GM12878 (cell line): ENCODE data around the gene B9D2. TPM values are rescaled to one million over a fixed set of nuclear protein-coding genes. Genes with fewer than 3 reads are reported as not detected.

Source experiments
- ATAC-seq: fragments of 200-7000 bp; cut with Tn5 transposase; 3 replicates; pipeline ENCODE4 v1.9.1; 2020; ENCODE audit warnings: mild to moderate bottlenecking, moderate library complexity
- BruUV-seq: library from RNA; stranded (reverse); fragments of 400-500 nt; replicated peaks from 2 replicates; lab custom pipeline; 2021; lab: Mats Ljungman, UMichigan
- CTCF ChIA-PET: fragments of 300-600 bp; sonication (Branson Sonifier 250); formaldehyde crosslinking; extraction: SDS; loops from one replicate; lab custom pipeline; 2021; ENCODE audit warnings: inconsistent platforms; lab: Yijun Ruan, JAX
- POLR2A ChIA-PET: fragments of 350-600 bp; formaldehyde crosslinking; extraction: SDS; loops from one replicate; lab custom pipeline; 2021; ENCODE audit warnings: inconsistent platforms; lab: Charles Lee
- RAD21 ChIA-PET: fragments of 300-600 bp; sonication (Branson Sonifier 250); formaldehyde crosslinking; loops from one replicate; lab custom pipeline; 2023; ENCODE audit warnings: antibody characterized with exemption; ENCODE audit not compliant: unreplicated experiment; lab: Charles Lee
- SMC1A ChIA-PET: fragments of 300-600 bp; sonication (Branson Sonifier 250); formaldehyde crosslinking; loops from one replicate; lab custom pipeline; 2023; ENCODE audit not compliant: unreplicated experiment, uncharacterized antibody; lab: Charles Lee
- DNase-seq: peaks from one replicate; pipeline ENCODE4 v3.0.0-alpha.2; 2011; ENCODE audit warnings: low read depth, low spot score
- FAIRE-seq: peaks from 3 replicates; lab custom pipeline; 2011; peaks lifted over from hg19 to GRCh38; lab: Jason Lieb, UNC
- H2AFZ ChIP-seq: 2 replicates; pipeline ENCODE4 v1.6.0; 2011; ENCODE audit warnings: low read depth, low read length, control low read depth; ENCODE audit not compliant: control insufficient read depth
- H3K27ac ChIP-seq: 2 replicates; pipeline ENCODE4 v1.5.1; 2011; ENCODE audit warnings: control low read depth; ENCODE audit not compliant: control insufficient read depth, insufficient read depth
- H3K27me3 ChIP-seq, 2 experiments: replicated peaks in 1 of 2; 2 replicates each; pipeline versions ENCODE4 v1.6.0 to v1.6.1; 2011; ENCODE audit warnings: low read length in 1 of 2; ENCODE audit not compliant: control insufficient read depth in 2 of 2, insufficient read depth in 2 of 2
- H3K36me3 ChIP-seq, 2 experiments: 2 replicates each; pipeline ENCODE4 v1.5.1; 2011; ENCODE audit warnings: low read length in 1 of 2; ENCODE audit not compliant: control insufficient read depth in 2 of 2, insufficient read depth in 2 of 2
- H3K4me1 ChIP-seq: 2 replicates; pipeline ENCODE4 v1.6.1; 2011; ENCODE audit warnings: mild to moderate bottlenecking, low read length, moderate library complexity, mixed read lengths; ENCODE audit not compliant: control insufficient read depth, insufficient read depth
- H3K4me2 ChIP-seq: 2 replicates; pipeline ENCODE4 v1.6.0; 2011; ENCODE audit warnings: control low read depth; ENCODE audit not compliant: control insufficient read depth, insufficient read depth
- H3K4me3 ChIP-seq: fragments of 200-600 bp; sonication (generic); 2 replicates; pipeline ENCODE4 v1.5.1; 2016
- H3K79me2 ChIP-seq: 2 replicates; pipeline ENCODE4 v1.6.0; 2011; ENCODE audit warnings: low read length; ENCODE audit not compliant: control insufficient read depth, insufficient read depth
- H3K9ac ChIP-seq: 2 replicates; pipeline ENCODE4 v1.8.0; 2011; ENCODE audit warnings: low read length, control low read depth, mixed read lengths; ENCODE audit not compliant: control insufficient read depth, insufficient read depth
- H3K9me3 ChIP-seq: replicated peaks from 3 replicates; pipeline ENCODE4 v1.5.1; 2011; ENCODE audit warnings: mild to moderate bottlenecking, low read length; ENCODE audit not compliant: control insufficient read depth, insufficient read depth
- H4K20me1 ChIP-seq: 2 replicates; pipeline ENCODE4 v1.6.0; 2011; ENCODE audit not compliant: control insufficient read depth, insufficient read depth
- IKZF2 ChIP-seq, 2 experiments: fragments of 450-650 bp; IDR thresholded peaks; 2 replicates each; pipeline ENCODE4 v1.6.1; 2017; ENCODE audit warnings: mild to moderate bottlenecking in 2 of 2, moderate library complexity in 2 of 2
- NBN ChIP-seq: fragments of 450-650 bp; IDR thresholded peaks from 2 replicates; pipeline ENCODE4 v1.6.1; 2016
- PKNOX1 ChIP-seq: fragments of 450-650 bp; IDR thresholded peaks from 2 replicates; pipeline ENCODE4 v1.6.1; 2016; ENCODE audit warnings: mild to moderate bottlenecking
- SMAD1 ChIP-seq: fragments of 450-650 bp; IDR thresholded peaks from 2 replicates; pipeline ENCODE4 v1.6.1; 2018; ENCODE audit warnings: mild to moderate bottlenecking, low read depth; ENCODE audit not compliant: partially characterized antibody
- WGBS: methylation state at CpG from one replicate; pipeline ENCODE4 v1.1.6; 2016; ENCODE audit warnings: low lambda C conversion rate; ENCODE audit not compliant: insufficient replicate concordance, insufficient coverage; ENCODE audit errors: missing lambda C conversion rate; 5-methylcytosine and 5-hydroxymethylcytosine counted together
- in situ Hi-C: fragments of 300-500 bp; cut with MboI; formaldehyde crosslinking; loops from 9 replicates; pipeline ENCODE4 v1.14.3; 2018; ENCODE audit warnings: mixed read lengths
- intact Hi-C: fragments of 100-400 bp; cut with micrococcal nuclease; formaldehyde crosslinking; loops from one replicate; pipeline ENCODE4 v1.14.2; 2022; ENCODE audit not compliant: unreplicated experiment
- polyA plus RNA-seq, 11 experiments: library from polyadenylated mRNA; depleted of rRNA in 4 of 11; unstranded in 6 of 11; stranded (reverse) in 5 of 11; fragments of >200 nt; fragmentation: Nextera tagmentation in 4 of 11; fragmentation: Illumina TruSeq in 1 of 11; extraction: Ambion mirVana in 4 of 11; extraction: Trizol in 1 of 11; gene quantifications; 1 replicate in 1 of 11; 2 replicates in 10 of 11; pipeline versions ENCODE4 v1.2.1 to v1.2.3, GENCODE V29; 2011 to 2016; ENCODE audit warnings: inconsistent platforms in 2 of 11, missing spikeins in 2 of 11, low read depth in 1 of 11
- total RNA-seq, 4 experiments: library from RNA; depleted of rRNA in 3 of 4; stranded (reverse); fragments of >200 nt in 3 of 4; fragmentation: Illumina TruSeq in 1 of 4; extraction: Trizol in 1 of 4; gene quantifications; 2 replicates each; pipeline versions ENCODE4 v1.2.1 to v1.2.3, GENCODE V29; 2013 to 2021

Gene B9D2
- total and polyA plus RNA-seq, 10 of the 15 experiments (the other 5 are each of a cell fraction or from before 2014, with no cell fraction given), result 2.4 to 12.4 (median 5.0) TPM

GRCh38 chr19:41354343-41354953 is 9.5 kb downstream of the B9D2 start:
- Histone ChIP-seq H2AFZ (no peak overlapping the region), H4K20me1 (no peaks in the 10 kb centered on the region), H3K9ac (peak overlapping the region; percentile 11; the same call in 1 of the 2 replicates), H3K27ac (no peak overlapping the region), H3K4me1 (peaks cover 9% of the 10 kb centered on the region), H3K27me3 (no peaks in the 10 kb centered on the region), H3K9me3 (no peaks in the 10 kb centered on the region), H3K4me3 (no peak overlapping the region; the same call in 1 of the 2 replicates), H3K4me2 (peak overlapping the region; percentile 21; the same call in 1 of the 2 replicates), H3K36me3 (no peaks in the 10 kb centered on the region; a peak in 1 of 4 replicates), H3K79me2 (peaks cover 40% of the 10 kb centered on the region)
- no peak for ATAC-seq
- BruUV-seq, result no TSS peak
- ChIA-PET CTCF (interaction anchor here (1.0 to 6.4 kb wide), 3 partner anchors 10 to 150 kb away, joined by 3 to 91 read pairs (median 3); partner anchors contain the start of gene B9D2), POLR2A (no interaction called here), RAD21 (no interaction called here), SMC1A (interaction anchor here (0.6 to 1.5 kb wide), 2 partner anchors 9 to 784 kb away, joined by 3 to 5 read pairs; partner anchors contain the start of gene B9D2)
- in situ Hi-C loops, result no loop called here
- WGBS, result 89% methylated on average over 23 of the region's 23 CpGs
- TF ChIP-seq SMAD1, result no peak
- TF ChIP-seq PKNOX1, result peak; percentile 72
- TF ChIP-seq NBN, result peak; percentile 2; the same call in 1 of the 2 replicates
- 0 out of 4 replicates have a peak, but pooled peaks of 1 of the 2 experiments have one; percentile 3 for TF ChIP-seq IKZF2 (IDR thresholded peaks at IDR 0.05)
- DNase-seq, result no peak
- intact Hi-C loops, result loop anchor here (5.0 kb wide), 3 partner anchors 42 to 183 kb away; partner anchors contain the start of gene CCDC97
- no peak for FAIRE-seq
